Kidney (tissue), 14 donors: ENCODE measurements around the gene CXCL12. TPM values are rescaled to one million over a fixed set of nuclear protein-coding genes. Genes with fewer than 3 reads are reported as not detected.
A peak's percentile ranks its signal among the peaks of the same experiment; 100 is the strongest.

Source experiments
- DNase-seq, 5 donors: peaks; one replicate each; pipeline ENCODE4 v3.0.0-alpha.2; 2013 to 2020
- FAIRE-seq: peaks from 2 replicates; lab custom pipeline; 2012; peaks lifted over from hg19 to GRCh38; lab: Jason Lieb, UNC
- H3K27ac ChIP-seq, 2 donors: one replicate each; pipeline ENCODE4 v1.7.0; 2013; ENCODE audit warnings: low read depth in 2 of 2, low read length in 2 of 2, inconsistent platforms in 1 of 2
- H3K27me3 ChIP-seq: one replicate; pipeline ENCODE4 v1.7.1; 2013; ENCODE audit warnings: low read length, inconsistent platforms; ENCODE audit not compliant: control insufficient read depth, insufficient read depth
- H3K36me3 ChIP-seq, 3 donors: one replicate each; pipeline versions ENCODE4 v1.7.0 to v1.7.1; 2013; ENCODE audit warnings: low read length in 3 of 3, control low read depth in 1 of 3, inconsistent platforms in 1 of 3; ENCODE audit not compliant: insufficient read depth in 3 of 3, control insufficient read depth in 2 of 3
- H3K4me1 ChIP-seq, 3 donors: one replicate each; pipeline versions ENCODE4 v1.7.0 to v1.7.1; 2013; ENCODE audit warnings: low read length in 3 of 3, inconsistent platforms in 1 of 3, low read depth in 1 of 3; ENCODE audit not compliant: control insufficient read depth in 2 of 3, insufficient read depth in 2 of 3
- H3K4me3 ChIP-seq, 3 donors: one replicate each; pipeline versions ENCODE4 v1.7.0 to v1.8.1; 2013; ENCODE audit warnings: low read length in 3 of 3, control low read depth in 1 of 3, inconsistent platforms in 1 of 3
- H3K9ac ChIP-seq, 3 donors: one replicate each; pipeline versions ENCODE4 v1.7.0 to v1.7.1; 2013; ENCODE audit warnings: low read length in 3 of 3, control low read depth in 1 of 3, inconsistent platforms in 1 of 3
- H3K9me3 ChIP-seq, 3 donors: one replicate each; pipeline versions ENCODE4 v1.7.0 to v1.7.1; 2013; ENCODE audit warnings: low read length in 3 of 3, control low read depth in 1 of 3, inconsistent platforms in 1 of 3; ENCODE audit not compliant: control insufficient read depth in 2 of 3, insufficient read depth in 1 of 3
- intact Hi-C: fragments of 100-400 bp; cut with DNase I; formaldehyde crosslinking; loops from one replicate; pipeline ENCODE4 v1.11.1; 2022
- polyA plus RNA-seq: library from polyadenylated mRNA; stranded (reverse); fragments of 350-450 nt; fragmentation: Illumina TruSeq; extraction: RNeasy Lipid Tissue Mini Kit (QIAGEN cat#74804); gene quantifications from one replicate; pipeline ENCODE4 v1.2.3, GENCODE V29; 2014; ENCODE audit warnings: low read depth, low replicate concordance; ENCODE audit not compliant: insufficient read depth
- total RNA-seq: library from RNA; stranded (reverse); fragmentation: NEBNext Ultra II Directional; extraction: Animal tissue kit (Norgen Biotek cat#: 25700); gene quantifications from one replicate; pipeline ENCODE4 v1.2.1, GENCODE V29; 2021
- TF ChIP-seq, protein P1 (sequence below): IDR thresholded peaks from 3 replicates; pipeline ENCODE4 v1.5.1; 2012; ENCODE audit warnings: mild to moderate bottlenecking, moderate library complexity, borderline replicate concordance; ENCODE audit not compliant: insufficient read depth; ENCODE audit errors: extremely low read depth
- donor health status: control.
- donor health status: control.
- donor health status: control.
- donor health status: control.
- donor health status: control.
- donor health status: DM: yes; HTN: yes; CAD: no.
- donor health status: Normal renal cell carcinoma (clear cell type).

Gene CXCL12
- total and polyA plus RNA-seq, 2 donors from 2014 or later = 99.5 to 111 TPM

GRCh38 chr10:44402465-44403195 is 17.7 kb upstream of the CXCL12 start:
- H3K4me3 ChIP-seq = no peak overlapping the region
- intact Hi-C loops = no loop called here
- no peak for FAIRE-seq

DNA sequence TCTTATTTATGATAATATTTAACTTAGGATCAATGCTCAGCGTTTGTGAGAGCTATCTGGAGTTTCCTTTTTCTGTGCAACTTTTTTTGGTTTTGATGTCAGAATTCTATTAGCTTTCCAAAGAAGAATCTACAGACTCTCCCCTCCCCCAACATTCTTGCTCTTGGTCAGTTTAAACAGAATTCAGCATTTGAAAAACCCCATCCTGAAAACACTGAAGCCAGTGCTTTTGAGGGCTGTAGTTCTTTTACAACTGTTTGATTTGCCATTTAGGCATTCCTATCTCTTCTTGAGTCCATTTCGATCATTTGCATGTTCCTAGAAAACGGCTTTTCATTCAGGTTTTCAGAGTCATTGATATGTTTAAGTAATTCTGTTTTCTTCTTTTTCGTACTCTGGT is 15.6 kb upstream of the CXCL12 start:
- H3K4me3 ChIP-seq = no peak overlapping the region
- intact Hi-C loops = no loop called here
- no peak overlapping the region for H3K27ac ChIP-seq
- TF ChIP-seq, protein P1, sequence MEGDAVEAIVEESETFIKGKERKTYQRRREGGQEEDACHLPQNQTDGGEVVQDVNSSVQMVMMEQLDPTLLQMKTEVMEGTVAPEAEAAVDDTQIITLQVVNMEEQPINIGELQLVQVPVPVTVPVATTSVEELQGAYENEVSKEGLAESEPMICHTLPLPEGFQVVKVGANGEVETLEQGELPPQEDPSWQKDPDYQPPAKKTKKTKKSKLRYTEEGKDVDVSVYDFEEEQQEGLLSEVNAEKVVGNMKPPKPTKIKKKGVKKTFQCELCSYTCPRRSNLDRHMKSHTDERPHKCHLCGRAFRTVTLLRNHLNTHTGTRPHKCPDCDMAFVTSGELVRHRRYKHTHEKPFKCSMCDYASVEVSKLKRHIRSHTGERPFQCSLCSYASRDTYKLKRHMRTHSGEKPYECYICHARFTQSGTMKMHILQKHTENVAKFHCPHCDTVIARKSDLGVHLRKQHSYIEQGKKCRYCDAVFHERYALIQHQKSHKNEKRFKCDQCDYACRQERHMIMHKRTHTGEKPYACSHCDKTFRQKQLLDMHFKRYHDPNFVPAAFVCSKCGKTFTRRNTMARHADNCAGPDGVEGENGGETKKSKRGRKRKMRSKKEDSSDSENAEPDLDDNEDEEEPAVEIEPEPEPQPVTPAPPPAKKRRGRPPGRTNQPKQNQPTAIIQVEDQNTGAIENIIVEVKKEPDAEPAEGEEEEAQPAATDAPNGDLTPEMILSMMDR = no peak
- H3K9me3 ChIP-seq = peaks cover 0 to 4% (median 2%) of the 10 kb centered on the region in 3 donors
- no peaks in the 10 kb centered on the region for H3K27me3 ChIP-seq
- no peaks in the 10 kb centered on the region for H3K4me1 ChIP-seq
- H3K9ac ChIP-seq = no peak overlapping the region
- no peak for DNase-seq
- no peak for FAIRE-seq
- no peaks in the 10 kb centered on the region for H3K36me3 ChIP-seq

More at GRCh38 chr10:44402465-44403195, 17.7 kb upstream of the CXCL12 start:
- Histone ChIP-seq H3K27ac (no peak overlapping the region), H3K9ac (no peak overlapping the region), H3K9me3 (peaks cover 0 to 4% (median 2%) of the 10 kb centered on the region in 3 donors), H3K36me3 (no peaks in the 10 kb centered on the region), H3K27me3 (no peaks in the 10 kb centered on the region), H3K4me1 (no peaks in the 10 kb centered on the region)
- DNase-seq = peak in 4 of 5 donors; percentile 43 to 79 (median 64)
- TF ChIP-seq, protein P1 = no peak

DNA sequence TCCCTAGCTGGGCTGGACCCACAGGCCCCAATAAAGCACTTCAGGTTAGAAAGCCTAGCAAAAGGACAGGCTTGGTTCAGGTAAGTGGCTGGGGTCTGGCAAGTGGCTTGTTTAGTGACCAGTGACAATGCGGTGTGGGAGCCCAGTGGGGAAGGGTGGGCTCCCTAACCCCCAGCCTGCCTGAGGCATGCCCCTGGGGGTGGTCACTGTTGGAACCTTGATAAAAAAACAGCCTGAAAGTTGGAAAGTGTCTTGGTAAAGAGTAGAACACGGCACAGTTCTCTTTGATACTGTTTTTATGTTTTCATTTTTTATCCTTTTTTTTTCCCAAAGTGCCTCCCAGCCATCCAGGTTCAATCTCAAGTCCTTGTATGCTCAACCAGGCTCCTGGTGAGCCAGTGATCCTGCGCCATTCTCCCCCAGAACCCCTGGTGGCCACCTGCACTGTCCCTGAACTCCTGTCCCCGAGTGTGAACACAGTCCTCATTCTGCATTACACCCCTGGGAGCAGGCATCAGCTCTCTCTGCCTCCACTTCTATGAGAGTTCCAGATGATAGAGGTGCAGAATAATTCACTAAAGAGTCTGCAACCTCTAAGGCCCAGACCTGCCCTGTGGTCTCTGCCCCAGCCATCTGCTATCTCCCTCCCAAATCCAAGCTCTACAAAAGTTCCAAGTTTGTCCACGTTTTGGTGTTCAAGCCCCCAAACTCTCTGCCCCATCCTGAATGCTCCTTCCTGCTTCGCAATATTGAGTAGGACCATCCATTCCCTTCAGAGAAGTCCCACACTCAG is 15.0 kb upstream of the CXCL12 start:
- Histone ChIP-seq H3K9ac (no peak overlapping the region), H3K27me3 (no peaks in the 10 kb centered on the region), H3K27ac (no peak overlapping the region), H3K4me1 (no peaks in the 10 kb centered on the region), H3K9me3 (no peaks in the 10 kb centered on the region), H3K4me3 (no peak overlapping the region), H3K36me3 (no peaks in the 10 kb centered on the region)
- FAIRE-seq (no peak), DNase-seq (peak in 1 of 5 donors; percentile 46)
- intact Hi-C loops = no loop called here
- TF ChIP-seq, protein P1 = no peak
